ENCODE measurements around the gene LYG2.
"Not testable (repeated sequence)": the region's sequence is repeated elsewhere in the genome, so short reads cannot be mapped to it uniquely, and the experiment has no call there.

The LYG2 gene

GRCh38 chr2:99200076-99200800 is 55.2 kb downstream of the LYG2 start:
- TF ChIP-seq CTCF (IDR thresholded peaks at IDR 0.05; ENCODE audit: low read depth, low read length): no peak
- no peak for DNase-seq (ENCODE audit: low read depth in 2 of 2)
- no peak overlapping the region for H3K4me3 ChIP-seq (replicated peaks in 1 of 2; ENCODE audit: low read depth in 2 of 2, low read length in 2 of 2)

GRCh38 chr2:99198103-99198841 is 57.2 kb downstream of the LYG2 start:
- no peak for DNase-seq (ENCODE audit: low read depth in 2 of 2)
- no peak for TF ChIP-seq CTCF (IDR thresholded peaks at IDR 0.05; ENCODE audit: low read depth, low read length)
- no peak overlapping the region for H3K4me3 ChIP-seq (replicated peaks in 1 of 2; ENCODE audit: low read depth in 2 of 2, low read length in 2 of 2)

- not testable (repeated sequence) for H3K4me3 ChIP-seq (replicated peaks in 1 of 2; ENCODE audit: low read depth in 2 of 2, low read length in 2 of 2)
Measured at GRCh38 chr2:99192364-99192763, 63.1 kb downstream of the LYG2 start.

More at GRCh38 chr2:99192364-99192763, 63.1 kb downstream of the LYG2 start:
- not testable (repeated sequence) for DNase-seq (ENCODE audit: low read depth in 2 of 2)

Measured in cardiac fibroblast (primary cell).